ENCODE results near the gene B3GNT9.

The B3GNT9 gene, protein sequence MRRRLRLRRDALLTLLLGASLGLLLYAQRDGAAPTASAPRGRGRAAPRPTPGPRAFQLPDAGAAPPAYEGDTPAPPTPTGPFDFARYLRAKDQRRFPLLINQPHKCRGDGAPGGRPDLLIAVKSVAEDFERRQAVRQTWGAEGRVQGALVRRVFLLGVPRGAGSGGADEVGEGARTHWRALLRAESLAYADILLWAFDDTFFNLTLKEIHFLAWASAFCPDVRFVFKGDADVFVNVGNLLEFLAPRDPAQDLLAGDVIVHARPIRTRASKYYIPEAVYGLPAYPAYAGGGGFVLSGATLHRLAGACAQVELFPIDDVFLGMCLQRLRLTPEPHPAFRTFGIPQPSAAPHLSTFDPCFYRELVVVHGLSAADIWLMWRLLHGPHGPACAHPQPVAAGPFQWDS

DNA sequence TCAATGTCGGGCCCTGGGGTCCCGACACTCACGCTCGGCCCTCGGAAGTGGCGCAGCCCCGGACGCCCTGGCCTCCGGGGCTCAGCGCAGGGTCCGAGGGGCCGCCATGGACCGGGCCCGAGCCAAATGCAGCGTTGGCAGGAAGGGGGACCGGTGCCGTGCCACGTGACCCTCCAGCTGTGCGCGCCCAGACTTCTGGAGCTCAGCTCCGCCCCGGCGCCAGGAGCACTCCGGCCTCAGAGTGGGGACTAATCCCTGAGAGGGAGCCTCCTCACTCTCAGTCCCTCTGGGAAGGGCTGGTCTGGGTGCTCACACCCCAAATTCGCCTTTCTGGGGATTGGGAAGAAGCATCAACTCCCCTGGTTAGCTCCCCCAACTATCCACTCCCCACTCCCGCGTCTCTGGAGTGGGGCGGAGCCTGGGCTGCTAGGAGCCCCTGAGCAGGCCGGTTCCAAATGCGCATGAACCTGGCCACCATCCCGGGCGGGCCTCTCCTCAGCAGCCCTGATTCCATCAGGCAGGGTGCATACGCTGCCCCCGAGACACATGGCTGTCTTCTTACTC is at the start of gene B3GNT9:
Gene B3GNT9, minus strand, starts transcription at position 166 of the 564 bp plus-strand sequence. CDS start 513 bp downstream, outside the sequence.
- no peak for DNase-seq

GRCh38 chr16:67200491-67200890 is 49.7 kb upstream of the B3GNT9 start:
- no peak for DNase-seq

DNA sequence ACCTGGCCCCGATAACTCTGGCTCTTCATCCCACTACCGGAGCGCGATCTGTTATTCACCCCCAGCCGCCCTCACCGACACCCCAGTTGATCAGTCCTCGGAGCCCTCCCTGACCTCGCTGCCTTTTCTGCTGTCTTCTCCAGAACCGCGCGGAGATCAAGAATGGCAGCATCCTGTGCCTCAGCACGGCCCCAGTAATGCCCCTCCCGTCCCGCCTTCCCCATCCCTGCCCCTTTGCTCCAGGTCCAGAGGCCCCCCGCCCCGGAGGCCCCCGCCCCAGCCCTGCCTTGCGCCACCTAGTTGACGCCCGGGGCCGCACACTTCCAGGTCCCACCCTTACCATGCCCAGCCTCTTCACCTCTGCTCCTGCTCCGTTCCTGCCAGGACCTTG is 49.0 kb upstream of the B3GNT9 start:
- no peak for DNase-seq

DNA sequence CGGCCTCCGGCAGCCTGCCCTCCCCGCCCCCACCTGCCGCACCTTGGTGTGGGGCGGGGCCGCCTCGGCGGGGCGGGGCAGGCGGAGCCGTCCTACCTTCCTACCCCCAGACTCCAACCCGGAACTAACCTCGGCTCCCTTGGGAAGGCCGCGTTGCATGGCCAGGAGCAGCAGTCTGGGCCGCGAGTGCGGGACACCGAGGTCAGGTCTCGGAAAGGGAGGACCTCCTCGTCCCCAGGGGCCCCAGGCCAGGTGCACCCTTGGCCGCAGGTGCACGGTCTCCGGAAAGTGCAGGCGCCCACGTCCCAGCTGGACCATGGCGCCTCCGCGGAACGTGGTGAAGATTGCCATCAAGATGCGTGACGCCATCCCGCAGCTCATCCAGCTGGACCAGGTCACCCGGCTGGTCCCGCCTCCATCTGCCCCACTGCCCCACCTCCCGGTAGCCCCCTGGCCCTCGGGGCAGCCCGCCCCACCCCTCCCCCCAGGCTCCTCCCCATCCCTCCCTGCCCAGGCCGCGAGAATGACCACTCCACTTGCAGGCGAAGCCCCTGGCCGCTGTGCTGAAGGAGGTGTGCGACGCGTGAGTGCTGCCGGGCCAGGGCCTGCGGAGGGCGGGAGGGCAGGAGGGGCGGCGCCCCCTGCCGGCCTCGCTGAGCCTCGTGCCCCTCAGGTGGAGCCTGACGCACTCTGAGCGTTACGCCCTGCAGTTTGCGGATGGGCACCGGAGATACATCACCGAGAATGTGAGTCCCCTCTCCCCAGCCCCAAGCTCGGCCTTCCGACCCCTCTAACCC is 48.4 kb upstream of the B3GNT9 start, which contains the start of gene ELMO3:
Gene ELMO3, plus strand, starts transcription at position 121 of the 797 bp plus-strand sequence. Its CDS starts 196 bp downstream, at position 317.
- no peak for DNase-seq

DNA sequence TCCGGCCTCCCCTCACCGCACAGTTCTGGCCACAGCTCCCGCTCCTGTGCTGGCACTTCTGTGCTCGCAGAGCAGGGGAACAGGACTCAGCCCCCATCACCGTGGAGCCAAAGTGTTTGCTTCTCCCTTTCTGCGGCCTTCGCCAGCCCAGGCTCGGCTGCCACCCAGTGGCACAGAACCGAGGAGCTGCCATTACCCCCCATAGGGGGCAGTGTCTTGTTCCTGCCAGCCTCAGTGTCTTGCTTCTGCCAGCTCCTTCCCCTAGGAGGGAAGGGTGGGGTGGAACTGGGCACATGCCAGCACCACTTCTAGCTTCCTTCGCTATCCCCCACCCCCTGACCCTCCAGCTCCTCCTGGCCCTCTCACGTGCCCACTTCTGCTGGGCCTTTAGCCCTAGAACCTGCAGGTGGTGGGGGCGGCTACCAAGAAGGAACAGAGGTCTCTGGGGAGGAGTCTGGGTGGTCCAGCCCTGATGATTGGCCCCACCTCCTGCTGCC is 47.5 kb upstream of the B3GNT9 start:
- no peak for DNase-seq

DNA sequence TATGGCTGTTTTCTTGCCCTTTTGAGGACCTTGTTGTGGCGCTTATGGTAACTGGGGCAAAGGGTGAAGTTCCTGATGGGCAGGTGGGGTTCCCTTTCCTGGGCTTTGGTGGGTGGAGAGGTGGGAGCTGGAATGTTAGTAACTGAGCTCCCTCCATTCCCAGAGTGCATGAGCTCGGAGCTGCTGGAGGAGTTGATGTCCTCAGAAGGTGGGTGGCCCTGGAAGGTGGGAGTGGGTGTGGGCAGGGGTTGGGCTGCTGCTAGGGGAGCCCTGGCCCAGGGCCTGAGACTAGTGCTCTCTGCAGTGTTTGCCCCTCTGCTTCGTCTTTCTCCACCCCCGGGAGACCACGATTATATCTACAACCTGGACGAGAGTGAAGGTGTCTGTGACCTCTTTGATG is 46.9 kb upstream of the B3GNT9 start:
- no peak for DNase-seq

- no peak for DNase-seq
Observed at GRCh38 chr16:67196881-67197280, 46.1 kb upstream of the B3GNT9 start.

GRCh38 chr16:67195676-67196075 is 44.9 kb upstream of the B3GNT9 start:
- no peak for DNase-seq

DNA sequence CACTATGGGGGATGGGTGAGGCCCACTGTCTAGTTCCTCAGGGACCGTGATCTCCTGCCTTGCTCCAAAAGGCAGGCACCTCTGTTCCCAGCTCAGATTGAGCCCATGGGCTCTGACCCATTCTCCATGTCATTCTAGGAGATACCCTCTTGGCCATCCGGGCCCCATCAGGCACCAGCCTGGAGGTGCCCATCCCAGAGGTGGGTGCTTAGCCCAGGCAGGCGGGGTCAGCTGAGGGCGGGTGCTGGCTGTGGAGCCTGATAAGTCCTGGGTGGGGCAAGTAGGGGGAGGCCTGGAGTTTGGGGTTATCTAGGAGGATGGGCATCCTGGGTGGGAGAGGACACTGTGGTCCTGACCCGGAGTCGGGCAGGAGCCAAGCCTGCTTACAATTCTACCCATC is 43.5 kb upstream of the B3GNT9 start:
- DNase-seq: no peak

- no peak for DNase-seq
Observed at GRCh38 chr16:67193536-67193935, 42.7 kb upstream of the B3GNT9 start.

DNA sequence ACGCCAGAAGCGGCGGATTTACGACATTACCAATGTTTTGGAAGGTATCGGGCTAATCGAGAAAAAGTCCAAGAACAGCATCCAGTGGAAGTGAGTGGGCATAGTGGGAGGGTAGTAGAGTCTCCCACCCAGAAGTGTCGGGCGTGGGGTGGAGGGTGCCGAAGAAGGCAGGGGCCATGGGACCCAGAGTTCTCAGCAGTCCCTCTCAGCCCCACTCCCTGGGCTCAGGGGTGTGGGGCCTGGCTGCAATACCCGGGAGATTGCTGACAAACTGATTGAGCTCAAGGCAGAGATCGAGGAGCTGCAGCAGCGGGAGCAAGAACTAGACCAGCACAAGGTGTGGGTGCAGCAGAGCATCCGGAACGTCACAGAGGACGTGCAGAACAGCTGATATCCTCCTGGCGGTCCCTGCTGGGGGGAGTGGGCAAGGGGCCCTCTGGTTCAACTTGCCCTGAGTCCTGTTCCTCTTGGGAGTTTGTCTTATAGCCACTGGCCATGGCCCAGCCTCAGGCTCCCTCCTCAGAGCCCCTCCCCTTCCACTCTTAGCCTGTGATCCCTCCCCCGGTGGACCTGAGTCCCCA is 42.1 kb upstream of the B3GNT9 start:
- no peak for DNase-seq

DNA sequence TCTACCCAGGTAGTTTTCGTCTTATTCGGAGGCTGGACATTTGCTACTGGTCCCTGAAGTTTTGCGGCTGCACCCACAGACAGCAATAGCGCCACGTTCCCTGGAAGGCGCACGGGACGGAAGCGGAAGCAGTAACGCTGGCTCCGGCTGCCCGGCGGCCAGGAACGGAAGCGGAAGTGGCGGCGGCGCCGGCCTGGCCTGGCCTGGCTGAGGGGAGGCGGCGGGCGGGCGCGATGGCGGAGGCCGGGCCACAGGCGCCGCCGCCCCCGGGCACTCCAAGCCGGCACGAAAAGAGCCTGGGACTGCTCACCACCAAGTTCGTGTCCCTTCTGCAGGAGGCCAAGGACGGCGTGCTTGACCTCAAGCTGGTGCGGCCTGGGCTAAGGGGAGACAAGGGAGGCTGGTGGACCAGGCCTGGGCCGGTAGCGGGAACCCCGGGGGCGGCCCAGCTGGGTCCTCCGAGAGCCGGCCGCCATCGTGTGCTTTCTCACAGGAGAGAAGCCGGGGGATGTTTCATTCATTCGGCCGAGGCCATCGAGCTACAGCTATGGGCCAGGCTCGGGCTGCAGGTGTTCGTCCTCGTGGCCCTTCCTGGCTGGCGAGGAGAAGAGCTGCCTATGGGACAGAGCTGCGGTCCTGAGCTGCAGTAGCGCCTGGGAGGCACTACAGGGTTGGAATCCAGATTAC is 41.3 kb upstream of the B3GNT9 start, which contains the start of gene E2F4:
Gene E2F4, plus strand, starts transcription at position 161 of the 687 bp plus-strand sequence. Its CDS starts 73 bp downstream, at position 234.
- DNase-seq: peak; percentile 82

- no peak for DNase-seq
Observed at GRCh38 chr16:67191411-67191994, 40.7 kb upstream of the B3GNT9 start.

DNA sequence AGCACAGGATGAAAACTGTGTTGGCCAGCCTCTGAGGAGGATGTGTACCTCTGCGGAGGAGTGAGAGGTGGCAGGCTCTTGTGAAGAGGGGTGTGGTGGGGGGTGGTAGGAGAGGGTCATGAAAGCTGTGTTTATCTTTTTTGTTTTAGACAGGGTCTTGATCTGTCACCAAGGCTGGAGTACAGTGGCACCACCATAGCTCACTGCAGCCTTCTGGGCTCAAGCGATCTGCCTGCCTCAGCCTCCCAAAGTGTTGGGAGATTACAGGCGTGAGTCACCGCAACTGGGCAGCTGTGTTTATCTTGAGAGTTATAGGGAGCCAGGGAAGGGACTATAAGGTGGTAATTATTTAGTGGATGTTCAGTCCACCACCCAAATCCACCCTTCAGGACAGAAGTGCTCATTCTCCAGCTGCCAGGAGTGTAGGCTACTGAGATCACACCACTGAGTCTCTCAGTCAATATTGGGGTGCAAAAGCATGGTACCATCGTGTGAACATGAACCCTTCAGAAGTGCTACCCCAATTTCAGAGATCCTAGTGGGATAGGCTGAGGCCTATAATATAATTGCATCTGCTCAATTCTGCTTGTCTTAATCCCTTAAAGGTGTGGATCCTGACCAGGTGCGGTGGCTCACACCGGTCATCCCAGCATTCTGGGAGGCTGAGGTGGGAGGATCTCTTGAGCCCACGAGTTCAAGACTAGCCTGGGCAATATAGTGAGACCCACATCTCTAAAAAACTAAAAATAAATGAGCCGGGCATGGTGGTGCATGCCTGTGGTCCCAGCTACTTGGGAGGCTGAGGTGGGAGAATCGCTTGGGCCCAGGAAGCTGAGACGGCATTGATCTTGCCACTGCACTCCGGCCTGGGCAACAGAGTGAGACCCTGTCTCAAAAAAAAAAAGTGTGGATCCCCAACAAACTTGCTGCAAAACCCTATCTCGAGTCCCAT is 39.9 kb upstream of the B3GNT9 start:
- DNase-seq: no peak

DNA sequence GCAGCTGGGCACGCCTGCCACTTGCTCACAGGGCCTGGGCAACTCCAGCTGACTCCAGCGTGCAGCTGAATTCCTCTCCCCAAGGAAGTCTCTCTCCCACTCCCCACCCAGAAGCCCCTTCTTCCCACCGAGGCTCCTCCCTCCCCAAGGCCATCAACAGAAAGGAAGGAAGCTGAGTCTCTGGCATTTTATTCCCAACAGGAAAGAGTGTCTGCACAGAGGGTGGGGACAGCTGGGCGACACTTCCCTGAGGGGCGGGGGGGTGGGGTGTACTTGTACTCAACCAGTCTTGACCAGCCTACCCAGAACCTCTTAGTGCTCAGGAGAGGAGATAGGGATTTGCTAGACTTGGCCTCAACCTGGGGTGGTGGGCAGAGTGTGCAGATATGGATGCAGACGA is 39.2 kb upstream of the B3GNT9 start, which contains the start of gene EXOC3L1:
Gene EXOC3L1, minus strand, starts transcription at position 96 of the 400 bp plus-strand sequence. CDS start 460 bp downstream, outside the sequence.
- no peak for DNase-seq

- no peak for DNase-seq
Observed at GRCh38 chr16:67188798-67189197, 38.0 kb upstream of the B3GNT9 start.

DNA sequence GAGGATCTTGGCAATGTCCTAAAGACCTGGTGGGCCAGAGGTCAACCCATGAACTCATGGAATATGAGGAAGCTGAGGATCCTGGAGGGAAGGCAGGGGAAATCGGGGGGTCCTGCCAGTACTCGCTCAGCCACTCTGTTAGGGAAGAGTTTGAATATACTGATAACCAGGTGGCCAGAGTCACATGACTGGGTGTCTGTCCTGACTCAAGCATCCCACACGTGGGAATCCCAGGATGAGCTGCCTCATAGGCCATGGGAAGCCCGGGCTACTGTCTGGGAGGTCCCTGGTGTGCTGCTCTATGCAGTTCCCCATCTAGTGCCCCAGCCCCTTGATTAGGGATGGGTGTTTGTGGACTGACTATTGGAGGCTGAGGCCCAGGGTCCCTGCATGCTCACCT is 37.5 kb upstream of the B3GNT9 start:
- DNase-seq: no peak

DNA sequence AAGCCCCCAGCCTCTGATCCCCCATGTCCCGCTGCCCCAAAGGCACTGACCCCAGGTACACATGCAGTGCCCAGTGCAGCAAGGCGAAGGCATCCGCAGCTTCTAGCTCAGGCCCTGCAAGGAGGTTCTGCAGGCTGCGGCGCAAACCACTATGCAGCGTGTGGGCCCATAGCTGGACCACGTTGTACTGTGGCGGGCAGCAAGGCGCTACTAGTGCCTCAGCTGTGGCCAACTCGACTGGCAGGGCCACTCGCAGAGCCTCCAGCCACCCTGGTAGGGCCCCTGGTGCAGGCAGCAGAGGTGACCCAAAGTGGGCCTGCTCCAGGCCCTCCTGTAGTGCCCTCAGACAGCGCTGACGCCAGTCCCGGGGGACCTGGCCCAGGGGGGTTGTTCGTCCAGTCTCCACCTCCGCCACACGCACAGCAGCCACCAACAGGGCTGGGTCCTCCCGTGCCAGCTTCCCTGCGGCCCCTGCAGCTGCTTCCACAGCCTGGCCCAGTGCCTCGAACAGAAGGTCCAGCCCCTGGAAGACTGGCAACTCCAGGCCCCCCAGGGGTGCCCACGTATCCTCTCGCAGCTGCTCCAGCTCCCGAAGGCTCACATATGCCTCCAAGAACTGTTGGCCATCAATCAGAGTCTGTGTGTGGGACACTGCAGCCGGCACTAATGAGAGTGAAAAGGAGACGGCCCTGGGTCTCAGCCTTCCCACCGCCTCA is 36.5 kb upstream of the B3GNT9 start:
- no peak for DNase-seq

DNA sequence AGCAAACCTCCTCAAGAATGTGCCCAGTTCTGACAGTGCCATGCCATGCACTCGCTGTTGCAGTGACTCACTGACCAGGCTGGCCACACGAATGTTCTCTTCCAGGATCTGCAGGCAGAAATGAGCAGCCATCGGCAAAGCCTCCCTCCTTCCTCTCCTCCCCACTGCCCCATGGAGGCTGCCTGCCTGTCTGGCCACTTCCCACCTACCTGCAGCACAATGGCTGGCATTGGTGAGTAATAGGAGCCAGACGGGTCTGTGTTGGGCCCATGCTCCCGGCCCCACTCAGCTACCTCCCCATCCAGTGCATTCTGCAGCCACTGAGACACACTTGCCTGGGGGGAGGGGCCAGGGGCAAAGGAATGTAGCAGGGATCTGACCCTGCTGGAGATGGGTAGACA is 35.8 kb upstream of the B3GNT9 start:
- DNase-seq: no peak

DNA sequence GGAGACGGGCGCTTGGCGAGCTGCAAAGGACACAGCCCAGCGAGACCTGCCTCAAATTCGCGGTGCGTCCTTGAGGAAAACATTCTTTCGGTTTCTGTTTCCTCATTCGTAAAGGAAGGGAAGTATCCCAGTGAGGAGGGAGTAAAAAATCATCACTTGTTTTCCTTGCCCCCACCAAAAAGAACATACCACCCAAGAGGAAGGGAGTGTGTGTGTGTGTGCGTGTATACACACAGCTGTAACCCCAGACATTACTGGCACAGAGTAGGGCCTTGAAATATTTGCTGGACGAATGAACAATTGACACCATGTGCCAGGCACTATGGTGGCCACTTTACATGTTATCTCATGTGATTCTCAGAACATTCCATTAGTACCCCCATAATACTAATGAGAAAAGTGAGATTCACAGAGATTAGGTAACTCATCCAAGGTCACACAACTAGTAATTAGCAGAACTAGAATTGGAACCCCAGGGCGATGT is 34.9 kb upstream of the B3GNT9 start:
- DNase-seq: no peak

Measured in activated CD8-positive, alpha-beta memory T cell treated with anti-CD3 and anti-CD28 coated beads, Interleukin-2, amount 50 U/mL, for 4 hours (primary cell).